ENCODE data around the gene ZAR1L.
A peak's percentile ranks its signal among the peaks of the same experiment; 100 is the strongest.

Gene ZAR1L

DNA sequence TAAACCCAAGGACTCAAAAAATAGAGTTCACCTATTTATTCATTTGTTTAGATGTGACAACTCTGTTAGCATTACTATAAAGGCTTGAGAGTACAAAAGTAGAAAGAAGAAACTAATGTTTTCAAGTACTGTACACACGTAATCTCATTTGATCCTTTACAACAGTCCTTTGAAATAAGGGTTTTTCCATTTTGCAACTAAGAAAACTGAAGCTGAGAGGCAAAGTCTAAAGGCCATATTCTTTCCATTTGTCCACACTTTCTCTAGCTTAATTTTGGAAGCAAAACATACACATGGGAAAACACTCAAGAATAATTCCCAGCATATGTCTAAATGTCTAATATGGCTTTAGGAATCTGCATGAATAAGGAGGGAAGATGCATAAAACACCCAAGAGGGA lies 34.1 kb downstream of the ZAR1L start:
- no peak for ATAC-seq
- Mint-ChIP-seq H3K4me1 (no peaks in the 10 kb centered on the region), H3K36me3 (peaks cover 5% of the 10 kb centered on the region), H3K4me3 (no peak overlapping the region), H3K27me3 (no peaks in the 10 kb centered on the region), H3K27ac (no peak overlapping the region), H3K9me3 (no peaks in the 10 kb centered on the region)

GRCh38 chr13:32278426-32278825 lies 36.7 kb downstream of the ZAR1L start:
- Mint-ChIP-seq H3K27ac (no peak overlapping the region), H3K4me3 (no peak overlapping the region), H3K4me1 (no peaks in the 10 kb centered on the region), H3K36me3 (peaks cover 5% of the 10 kb centered on the region), H3K9me3 (no peaks in the 10 kb centered on the region), H3K27me3 (no peaks in the 10 kb centered on the region)
- ATAC-seq = no peak

- Mint-ChIP-seq H3K27me3 (no peaks in the 10 kb centered on the region), H3K9me3 (no peaks in the 10 kb centered on the region), H3K4me1 (no peaks in the 10 kb centered on the region), H3K4me3 (no peak overlapping the region), H3K36me3 (peaks cover 5% of the 10 kb centered on the region), H3K27ac (no peak overlapping the region)
- peak; percentile 34 for ATAC-seq
Observed at GRCh38 chr13:32277839-32278238, 37.3 kb downstream of the ZAR1L start.

DNA sequence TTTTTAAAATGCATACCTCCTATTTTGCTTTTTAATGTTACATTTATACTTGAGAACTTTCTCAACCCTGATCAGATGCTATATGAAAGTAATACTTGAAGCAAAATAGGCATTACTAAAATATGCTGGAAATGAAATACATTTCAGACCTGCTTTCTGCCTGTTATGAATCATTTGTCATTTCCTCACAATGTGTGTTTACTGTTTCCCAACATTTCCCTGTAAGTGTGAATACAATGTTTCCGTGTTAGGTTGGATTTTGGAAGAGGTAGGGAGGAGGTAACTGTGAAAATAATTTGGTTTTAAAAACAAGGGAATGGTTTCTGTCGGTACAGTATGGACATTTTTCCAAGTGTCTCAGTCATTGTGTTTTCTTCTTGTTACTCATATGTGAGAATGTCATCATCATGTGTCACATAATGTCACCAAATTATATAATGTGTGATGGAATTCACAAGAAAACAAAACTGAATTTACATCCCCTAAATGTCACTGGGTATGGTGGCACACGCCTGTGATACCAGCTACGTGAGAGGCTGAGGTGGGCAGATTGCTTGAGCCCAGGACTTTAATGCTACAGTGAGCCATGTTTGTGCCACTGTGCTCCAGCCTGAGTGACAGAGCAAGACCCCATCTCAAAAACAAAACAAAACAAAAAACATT lies 43.0 kb downstream of the ZAR1L start:
- Mint-ChIP-seq H3K4me3 (no peak overlapping the region), H3K9me3 (no peaks in the 10 kb centered on the region), H3K27ac (no peak overlapping the region), H3K27me3 (no peaks in the 10 kb centered on the region), H3K4me1 (no peaks in the 10 kb centered on the region), H3K36me3 (peaks cover 11% of the 10 kb centered on the region)
- no peak for ATAC-seq

DNA sequence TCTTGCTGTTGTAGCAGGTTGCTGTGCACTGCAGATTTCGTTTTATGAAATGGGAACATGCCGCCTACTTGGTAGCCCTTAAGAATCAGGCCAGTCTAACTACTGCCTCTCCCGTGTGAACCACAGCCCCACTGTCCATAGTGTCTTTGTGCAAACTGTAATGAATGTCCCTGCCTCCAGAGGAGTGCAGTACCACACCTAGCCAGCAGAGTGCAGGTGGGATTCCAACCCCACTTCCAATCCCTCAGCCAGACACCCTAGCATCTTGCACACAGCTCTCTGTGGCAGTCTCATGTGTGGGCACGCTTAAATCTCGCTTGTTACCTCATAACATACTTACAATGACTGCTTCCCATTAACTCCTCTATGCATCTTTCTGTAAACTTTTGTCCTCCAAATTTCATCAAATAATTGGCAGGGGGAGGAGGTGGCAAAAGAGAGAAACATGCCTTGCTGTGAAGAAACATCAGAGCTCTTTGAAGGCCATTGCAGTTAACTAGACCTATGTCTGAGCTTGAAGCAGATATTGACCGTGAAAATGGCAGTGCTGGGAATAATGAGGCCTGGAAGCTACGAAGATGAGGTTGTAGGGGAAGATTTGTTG lies 47.2 kb downstream of the ZAR1L start:
- H3K9me3 Mint-ChIP-seq = no peaks in the 10 kb centered on the region
- no peaks in the 10 kb centered on the region for H3K27me3 Mint-ChIP-seq

GRCh38 chr13:32266130-32266529 lies 49.0 kb downstream of the ZAR1L start:
- no peak for ATAC-seq
- Mint-ChIP-seq H3K4me3 (no peak overlapping the region), H3K36me3 (no peaks in the 10 kb centered on the region), H3K4me1 (no peaks in the 10 kb centered on the region), H3K27me3 (no peaks in the 10 kb centered on the region), H3K27ac (no peak overlapping the region), H3K9me3 (no peaks in the 10 kb centered on the region)

More for the DNA sequence above, 47.2 kb downstream of the ZAR1L start:
- no peaks in the 10 kb centered on the region for H3K4me1 Mint-ChIP-seq
- H3K36me3 Mint-ChIP-seq = peaks cover 6% of the 10 kb centered on the region
- no peak overlapping the region for H3K27ac Mint-ChIP-seq
- peak; percentile 67 for ATAC-seq
- H3K4me3 Mint-ChIP-seq = no peak overlapping the region

DNA sequence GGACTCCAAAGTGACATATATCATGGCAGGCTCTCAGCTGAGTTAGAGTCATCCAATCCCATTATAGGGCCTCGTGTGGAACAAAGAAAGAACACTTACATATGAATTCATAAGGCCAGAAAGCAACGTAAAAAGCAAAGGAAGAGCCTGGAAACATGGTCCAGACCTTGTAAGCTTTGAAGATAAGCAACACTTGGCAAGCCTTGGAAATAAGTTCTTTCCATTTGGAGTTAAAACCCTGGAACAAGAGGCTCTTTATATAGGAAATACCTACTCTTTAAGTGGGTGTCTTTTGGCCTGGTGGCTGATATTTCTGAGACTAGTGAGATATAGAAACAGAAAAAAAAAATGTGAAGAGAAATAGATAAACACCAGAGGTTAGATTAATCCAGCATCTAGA lies 49.4 kb downstream of the ZAR1L start:
- H3K27ac Mint-ChIP-seq = no peak overlapping the region
- no peaks in the 10 kb centered on the region for H3K36me3 Mint-ChIP-seq
- no peak overlapping the region for H3K4me3 Mint-ChIP-seq
- no peaks in the 10 kb centered on the region for H3K9me3 Mint-ChIP-seq
- ATAC-seq = no peak
- no peaks in the 10 kb centered on the region for H3K27me3 Mint-ChIP-seq
- H3K4me1 Mint-ChIP-seq = no peaks in the 10 kb centered on the region

GRCh38 chr13:32264407-32264806 lies 50.8 kb downstream of the ZAR1L start:
- ATAC-seq = no peak
- Mint-ChIP-seq H3K36me3 (no peaks in the 10 kb centered on the region), H3K27me3 (no peaks in the 10 kb centered on the region)

GRCh38 chr13:32262619-32263018 lies 52.5 kb downstream of the ZAR1L start:
- Mint-ChIP-seq H3K9me3 (no peaks in the 10 kb centered on the region), H3K4me3 (no peak overlapping the region), H3K4me1 (no peaks in the 10 kb centered on the region), H3K27me3 (no peaks in the 10 kb centered on the region), H3K27ac (no peak overlapping the region), H3K36me3 (no peaks in the 10 kb centered on the region)
- ATAC-seq = no peak

More at GRCh38 chr13:32264407-32264806, 50.8 kb downstream of the ZAR1L start:
- no peak overlapping the region for H3K4me3 Mint-ChIP-seq
- no peak overlapping the region for H3K27ac Mint-ChIP-seq
- H3K4me1 Mint-ChIP-seq = no peaks in the 10 kb centered on the region
- no peaks in the 10 kb centered on the region for H3K9me3 Mint-ChIP-seq

GRCh38 chr13:32262165-32262564 lies 53.0 kb downstream of the ZAR1L start:
- no peaks in the 10 kb centered on the region for H3K27me3 Mint-ChIP-seq
- no peaks in the 10 kb centered on the region for H3K9me3 Mint-ChIP-seq
- H3K4me3 Mint-ChIP-seq = no peak overlapping the region
- ATAC-seq = no peak
- H3K36me3 Mint-ChIP-seq = no peaks in the 10 kb centered on the region
- H3K27ac Mint-ChIP-seq = no peak overlapping the region
- no peaks in the 10 kb centered on the region for H3K4me1 Mint-ChIP-seq

GRCh38 chr13:32261567-32261966 lies 53.6 kb downstream of the ZAR1L start:
- no peaks in the 10 kb centered on the region for H3K27me3 Mint-ChIP-seq

DNA sequence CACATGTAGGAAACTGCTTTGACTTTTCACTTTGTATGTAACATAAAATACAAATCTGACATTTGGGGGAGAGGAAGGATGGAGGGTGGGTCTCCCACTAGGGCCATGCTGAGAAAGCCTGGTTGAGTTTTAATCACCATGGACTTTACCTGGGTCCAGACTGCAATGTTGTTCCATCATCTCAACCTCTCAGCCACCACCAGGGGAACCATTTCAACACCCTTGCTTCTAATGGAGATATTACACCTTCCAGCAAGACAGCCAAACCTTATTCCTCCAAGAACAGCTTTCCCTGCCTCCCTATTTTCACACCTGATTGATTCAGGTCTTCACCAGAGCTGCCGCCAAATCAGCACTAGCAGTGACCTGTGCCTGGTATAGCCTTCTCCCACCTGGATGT lies 56.0 kb downstream of the ZAR1L start:
- Mint-ChIP-seq H3K36me3 (no peaks in the 10 kb centered on the region), H3K27me3 (no peaks in the 10 kb centered on the region), H3K4me3 (no peak overlapping the region), H3K9me3 (no peaks in the 10 kb centered on the region), H3K27ac (no peak overlapping the region), H3K4me1 (no peaks in the 10 kb centered on the region)
- no peak for ATAC-seq

More at GRCh38 chr13:32261567-32261966, 53.6 kb downstream of the ZAR1L start:
- no peak for ATAC-seq
- Mint-ChIP-seq H3K4me1 (no peaks in the 10 kb centered on the region), H3K36me3 (no peaks in the 10 kb centered on the region), H3K27ac (no peak overlapping the region), H3K9me3 (no peaks in the 10 kb centered on the region), H3K4me3 (no peak overlapping the region)

DNA sequence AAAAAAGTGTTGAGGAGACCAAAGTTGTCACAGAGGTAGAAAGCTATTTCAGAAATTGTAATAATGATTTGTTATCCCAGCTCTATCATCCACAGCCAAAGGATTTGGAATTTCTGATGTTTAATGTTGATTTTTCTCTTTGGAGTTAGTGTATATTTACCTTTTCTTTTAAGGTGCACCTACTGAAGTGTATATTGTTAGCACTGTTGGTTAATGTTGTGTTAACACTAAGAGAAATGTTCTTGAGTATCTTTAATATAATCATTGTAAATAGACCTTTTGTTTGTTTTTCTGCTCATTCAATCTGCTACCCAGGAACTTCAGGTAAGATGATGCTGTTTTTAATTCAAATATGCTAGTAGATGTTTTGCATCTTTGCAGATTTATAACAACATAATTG lies 57.5 kb downstream of the ZAR1L start:
- H3K4me1 Mint-ChIP-seq = no peaks in the 10 kb centered on the region
- ATAC-seq = no peak
- H3K27me3 Mint-ChIP-seq = no peaks in the 10 kb centered on the region
- no peaks in the 10 kb centered on the region for H3K36me3 Mint-ChIP-seq
- no peak overlapping the region for H3K27ac Mint-ChIP-seq
- no peaks in the 10 kb centered on the region for H3K9me3 Mint-ChIP-seq
- no peak overlapping the region for H3K4me3 Mint-ChIP-seq

- no peak overlapping the region for H3K4me3 Mint-ChIP-seq
Observed at GRCh38 chr13:32256243-32256642, 58.9 kb downstream of the ZAR1L start.

GRCh38 chr13:32255724-32256109 lies 59.4 kb downstream of the ZAR1L start:
- Mint-ChIP-seq H3K9me3 (no peaks in the 10 kb centered on the region), H3K36me3 (no peaks in the 10 kb centered on the region), H3K27me3 (no peaks in the 10 kb centered on the region), H3K27ac (no peak overlapping the region), H3K4me1 (no peaks in the 10 kb centered on the region), H3K4me3 (no peak overlapping the region)
- ATAC-seq = no peak

More at GRCh38 chr13:32256243-32256642, 58.9 kb downstream of the ZAR1L start:
- Mint-ChIP-seq H3K27ac (no peak overlapping the region), H3K36me3 (no peaks in the 10 kb centered on the region), H3K27me3 (no peaks in the 10 kb centered on the region), H3K4me1 (no peaks in the 10 kb centered on the region), H3K9me3 (no peaks in the 10 kb centered on the region)
- ATAC-seq = no peak

DNA sequence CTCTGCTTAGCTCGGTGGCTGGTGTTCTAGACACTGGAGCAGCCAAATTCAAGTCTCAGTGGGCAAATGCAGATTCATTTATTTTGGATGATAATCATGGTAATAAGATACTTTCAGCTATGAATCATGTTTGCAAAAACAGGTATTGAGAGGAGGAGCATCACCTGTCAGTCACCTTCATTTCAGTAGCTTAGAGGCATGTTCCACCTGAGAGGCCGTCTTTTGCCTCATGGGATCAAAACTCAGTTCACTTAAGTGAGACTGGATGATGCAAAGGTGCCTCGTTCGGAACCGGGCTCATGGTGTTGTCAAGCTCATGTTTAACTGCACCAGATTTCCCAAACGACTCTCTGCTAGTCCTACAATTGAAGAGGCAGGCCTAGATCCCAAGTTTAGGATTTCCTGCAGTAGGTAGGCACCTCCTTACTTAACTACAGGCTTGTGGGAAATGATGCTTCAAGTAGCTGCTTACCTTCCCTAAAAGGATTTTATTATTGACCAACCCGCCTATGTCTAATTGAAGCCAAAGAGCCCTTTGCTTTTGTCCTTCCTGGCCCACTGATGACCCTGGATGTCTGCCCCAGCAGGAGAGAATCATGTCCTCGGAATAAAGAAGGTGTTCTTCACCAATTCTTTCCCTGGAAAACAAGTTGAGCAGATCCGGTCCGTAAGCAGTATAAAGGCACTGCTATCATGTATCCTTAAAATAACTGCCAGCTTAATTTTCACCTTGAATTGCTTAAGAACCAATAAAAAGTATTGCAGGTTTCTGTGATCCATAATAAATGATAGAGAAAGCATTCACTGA lies 60.0 kb downstream of the ZAR1L start:
- Mint-ChIP-seq H3K4me3 (no peak overlapping the region), H3K27me3 (no peaks in the 10 kb centered on the region), H3K27ac (no peak overlapping the region), H3K36me3 (no peaks in the 10 kb centered on the region), H3K4me1 (no peaks in the 10 kb centered on the region), H3K9me3 (no peaks in the 10 kb centered on the region)
- no peak for ATAC-seq
